Fibroblast of lung (primary cell): Measurements from ENCODE around the gene AMMECR1L. TPM values are rescaled to one million over a fixed set of nuclear protein-coding genes. Genes with fewer than 3 reads are reported as not detected.

Experiments used
- DNase-seq, 2 donors: peaks; one replicate each; pipeline versions ENCODE4 v3.0.0 to v3.0.0-alpha.2; 2010; ENCODE audit warnings: low read depth in 2 of 2
- H2AFZ ChIP-seq: 2 replicates; pipeline ENCODE4 v1.5.1; 2012; ENCODE audit warnings: low read length, control low read depth, inconsistent platforms
- H3K27ac ChIP-seq: 2 replicates; pipeline ENCODE4 v1.5.1; 2011; ENCODE audit warnings: low read length, control low read depth; ENCODE audit not compliant: insufficient read depth
- H3K27me3 ChIP-seq: 2 replicates; pipeline ENCODE4 v1.5.1; 2011; ENCODE audit warnings: mild to moderate bottlenecking, low read length; ENCODE audit not compliant: control insufficient read depth, insufficient read depth
- H3K36me3 ChIP-seq: 2 replicates; pipeline ENCODE4 v1.5.1; 2011; ENCODE audit warnings: low read length; ENCODE audit not compliant: control insufficient read depth, insufficient read depth
- H3K4me1 ChIP-seq: 2 replicates; pipeline ENCODE4 v1.5.1; 2011; ENCODE audit warnings: low read length; ENCODE audit not compliant: control insufficient read depth, insufficient read depth; ENCODE audit errors: extremely low read depth
- H3K4me2 ChIP-seq: 2 replicates; pipeline ENCODE4 v1.5.1; 2011; ENCODE audit warnings: low read length, control low read depth; ENCODE audit not compliant: insufficient read depth; ENCODE audit errors: extremely low read depth
- H3K4me3 ChIP-seq, 4 experiments: fragments of 200-600 bp in 1 of 4; sonication (generic) in 1 of 4; replicated peaks in 1 of 4; 2 replicates each; pipeline ENCODE4 v1.5.1; 2011 to 2016; ENCODE audit warnings: low read length in 4 of 4, low read depth in 3 of 4, mild to moderate bottlenecking in 3 of 4, control low read depth in 2 of 4, inconsistent platforms in 1 of 4, mixed read lengths in 1 of 4; ENCODE audit not compliant: insufficient read depth in 1 of 4; ENCODE audit errors: control extremely low read depth in 1 of 4
- H3K79me2 ChIP-seq: 2 replicates; pipeline ENCODE4 v1.5.1; 2012; ENCODE audit warnings: mild to moderate bottlenecking, low read length, inconsistent platforms; ENCODE audit not compliant: control insufficient read depth, insufficient read depth
- H3K9ac ChIP-seq: 2 replicates; pipeline ENCODE4 v1.5.1; 2011; ENCODE audit warnings: mild to moderate bottlenecking, low read length, control low read depth; ENCODE audit not compliant: insufficient read depth
- H3K9me3 ChIP-seq: 2 replicates; pipeline ENCODE4 v1.5.1; 2012; ENCODE audit warnings: low read depth, low read length; ENCODE audit not compliant: control insufficient read depth, insufficient read depth
- H4K20me1 ChIP-seq: 2 replicates; pipeline ENCODE4 v1.5.1; 2011; ENCODE audit warnings: low read length; ENCODE audit not compliant: control insufficient read depth, insufficient read depth; ENCODE audit errors: extremely low read depth
- EZH2 ChIP-seq: IDR thresholded peaks from 2 replicates; pipeline ENCODE4 v1.5.1; 2012; ENCODE audit warnings: low read length, control low read depth, mild to moderate bottlenecking; ENCODE audit errors: missing control alignments
- polyA plus RNA-seq, 2 donors: library from polyadenylated mRNA; depleted of rRNA in 1 of 2; stranded (reverse) in 1 of 2; unstranded in 1 of 2; fragments of >200 nt; gene quantifications; 2 replicates each; pipeline ENCODE4 v1.2.1, GENCODE V29; 2011 to 2012; ENCODE audit warnings: missing spikeins in 1 of 2
- total RNA-seq: library from RNA; depleted of rRNA; stranded (reverse); fragments of >200 nt; gene quantifications from 2 replicates; pipeline ENCODE4 v1.2.1, GENCODE V29; 2014
- TF ChIP-seq, protein P1 (sequence below), 2 donors: IDR thresholded peaks in 1 of 2; conservative IDR thresholded peaks in 1 of 2; 1 replicate in 1 of 2; 2 replicates in 1 of 2; pipeline ENCODE4 v1.5.1; 2011 to 2012; ENCODE audit warnings: low read length in 2 of 2, control low read depth in 1 of 2, inconsistent platforms in 1 of 2, low read depth in 1 of 2, mild to moderate bottlenecking in 1 of 2

Gene AMMECR1L
- total and polyA plus RNA-seq, 2 donors (not counting 1 experiment from before 2014, with no cell fraction given): 16.8 TPM

DNA sequence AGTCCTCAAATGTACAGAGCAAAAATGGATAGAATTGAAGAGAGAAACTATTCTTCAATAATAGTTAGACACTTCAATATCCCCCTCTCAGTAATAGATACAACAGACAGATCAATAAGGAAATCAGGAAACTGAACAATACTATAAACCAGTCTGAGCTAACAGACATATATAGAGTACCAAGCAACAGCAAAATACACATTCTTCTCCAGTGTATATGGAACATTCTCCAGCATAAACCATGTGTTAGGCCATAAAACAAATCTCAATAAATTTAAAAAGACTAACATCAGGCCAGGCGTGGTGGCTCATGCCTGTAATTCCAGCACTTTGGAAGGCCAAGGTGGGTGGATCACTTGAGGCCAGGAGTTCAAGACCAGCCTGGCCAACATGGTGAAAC lies 43.7 kb upstream of the AMMECR1L start:
- no peaks in the 10 kb centered on the region for H3K79me2 ChIP-seq

DNA sequence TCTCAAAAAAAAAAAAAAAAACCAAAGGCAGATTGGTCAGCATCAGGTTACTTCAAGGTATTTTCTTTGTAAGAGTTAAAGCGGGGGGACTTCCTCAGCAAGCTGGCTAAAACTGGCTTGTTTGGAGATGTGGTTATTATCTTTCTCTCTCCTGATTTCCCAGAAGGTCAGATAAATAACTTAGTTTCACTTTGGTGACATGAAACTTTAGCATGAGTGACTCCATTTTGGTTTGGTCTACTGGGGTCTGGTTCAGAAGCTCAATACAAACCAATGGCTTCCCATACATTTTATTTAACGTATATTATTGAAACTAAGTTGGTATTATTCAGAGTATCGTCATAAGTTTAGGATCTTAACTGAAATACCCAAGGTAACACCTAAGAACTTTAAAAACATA lies 41.6 kb upstream of the AMMECR1L start:
- no peaks in the 10 kb centered on the region for H3K27me3 ChIP-seq
- DNase-seq: no peak

More for the DNA sequence above, 43.7 kb upstream of the AMMECR1L start:
- no peaks in the 10 kb centered on the region for H3K9me3 ChIP-seq
- H4K20me1 ChIP-seq: no peaks in the 10 kb centered on the region
- no peaks in the 10 kb centered on the region for H3K27me3 ChIP-seq
- H3K4me1 ChIP-seq: no peaks in the 10 kb centered on the region
- H3K27ac ChIP-seq: no peak overlapping the region
- TF ChIP-seq, protein P1, sequence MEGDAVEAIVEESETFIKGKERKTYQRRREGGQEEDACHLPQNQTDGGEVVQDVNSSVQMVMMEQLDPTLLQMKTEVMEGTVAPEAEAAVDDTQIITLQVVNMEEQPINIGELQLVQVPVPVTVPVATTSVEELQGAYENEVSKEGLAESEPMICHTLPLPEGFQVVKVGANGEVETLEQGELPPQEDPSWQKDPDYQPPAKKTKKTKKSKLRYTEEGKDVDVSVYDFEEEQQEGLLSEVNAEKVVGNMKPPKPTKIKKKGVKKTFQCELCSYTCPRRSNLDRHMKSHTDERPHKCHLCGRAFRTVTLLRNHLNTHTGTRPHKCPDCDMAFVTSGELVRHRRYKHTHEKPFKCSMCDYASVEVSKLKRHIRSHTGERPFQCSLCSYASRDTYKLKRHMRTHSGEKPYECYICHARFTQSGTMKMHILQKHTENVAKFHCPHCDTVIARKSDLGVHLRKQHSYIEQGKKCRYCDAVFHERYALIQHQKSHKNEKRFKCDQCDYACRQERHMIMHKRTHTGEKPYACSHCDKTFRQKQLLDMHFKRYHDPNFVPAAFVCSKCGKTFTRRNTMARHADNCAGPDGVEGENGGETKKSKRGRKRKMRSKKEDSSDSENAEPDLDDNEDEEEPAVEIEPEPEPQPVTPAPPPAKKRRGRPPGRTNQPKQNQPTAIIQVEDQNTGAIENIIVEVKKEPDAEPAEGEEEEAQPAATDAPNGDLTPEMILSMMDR (conservative IDR thresholded peaks at IDR 0.05 in 1 of 2, IDR thresholded peaks at IDR 0.05 in 1 of 2; ENCODE audit: low read depth in 1 of 2, low read length in 2 of 2): no peak
- no peak for TF ChIP-seq EZH2
- DNase-seq: no peak
- no peaks in the 10 kb centered on the region for H3K36me3 ChIP-seq
- H3K9ac ChIP-seq: no peak overlapping the region
- H2AFZ ChIP-seq: no peak overlapping the region
- H3K4me2 ChIP-seq: no peak overlapping the region
- H3K4me3 ChIP-seq: no peak overlapping the region

DNA sequence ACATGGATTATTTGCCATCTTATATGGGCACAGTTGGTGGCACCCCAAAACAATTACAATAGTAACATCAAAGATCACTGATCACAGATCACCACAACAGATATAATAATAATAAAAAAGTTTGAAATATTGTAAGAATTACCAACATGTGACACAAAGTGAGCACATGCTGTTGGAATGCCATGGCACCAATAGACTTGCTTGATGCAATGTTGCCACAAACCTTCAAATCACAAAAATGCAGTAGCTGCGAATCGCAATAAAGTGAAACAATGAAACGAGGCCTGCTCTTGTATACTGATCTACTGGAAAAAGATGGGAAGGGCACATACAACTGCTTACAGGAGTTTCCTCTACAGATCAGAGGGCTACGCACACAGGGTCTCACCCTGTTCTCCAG lies 32.2 kb upstream of the AMMECR1L start:
- Histone ChIP-seq H3K27ac (no peak overlapping the region), H4K20me1 (no peaks in the 10 kb centered on the region), H3K4me2 (no peak overlapping the region), H2AFZ (no peak overlapping the region), H3K4me1 (no peaks in the 10 kb centered on the region), H3K27me3 (no peaks in the 10 kb centered on the region), H3K9me3 (no peaks in the 10 kb centered on the region), H3K9ac (no peak overlapping the region), H3K4me3 (no peak overlapping the region), H3K36me3 (no peaks in the 10 kb centered on the region), H3K79me2 (no peaks in the 10 kb centered on the region)
- peak; percentile 12 to 15 for DNase-seq
- TF ChIP-seq EZH2: no peak

More for the DNA sequence above, 41.6 kb upstream of the AMMECR1L start:
- no peak for TF ChIP-seq EZH2
- TF ChIP-seq, protein P1 (conservative IDR thresholded peaks at IDR 0.05 in 1 of 2, IDR thresholded peaks at IDR 0.05 in 1 of 2; ENCODE audit: low read depth in 1 of 2, low read length in 2 of 2): no peak
- H3K36me3 ChIP-seq: no peaks in the 10 kb centered on the region
- no peaks in the 10 kb centered on the region for H4K20me1 ChIP-seq
- no peak overlapping the region for H2AFZ ChIP-seq
- H3K4me2 ChIP-seq: no peak overlapping the region
- no peaks in the 10 kb centered on the region for H3K9me3 ChIP-seq
- H3K9ac ChIP-seq: no peak overlapping the region
- H3K79me2 ChIP-seq: no peaks in the 10 kb centered on the region
- no peaks in the 10 kb centered on the region for H3K4me1 ChIP-seq
- no peak overlapping the region for H3K4me3 ChIP-seq
- no peak overlapping the region for H3K27ac ChIP-seq
